Osteoblast (primary cell): ENCODE measurements around the gene MFSD6. TPM values are rescaled to one million over a fixed set of nuclear protein-coding genes. Genes with fewer than 3 reads are reported as not detected.

Experiments
- DNase-seq: peaks from one replicate; pipeline ENCODE4 v3.0.0; 2011; ENCODE audit warnings: low spot score, mixed read lengths; ENCODE audit not compliant: insufficient read length; ENCODE audit errors: missing footprints
- H2AFZ ChIP-seq: 2 replicates; pipeline ENCODE4 v1.6.0; 2011; ENCODE audit warnings: mild to moderate bottlenecking, low read length
- H3K27ac ChIP-seq: 2 replicates; pipeline ENCODE4 v1.5.1; 2011; ENCODE audit warnings: mild to moderate bottlenecking, low read depth, low read length, moderate library complexity
- H3K27me3 ChIP-seq: 2 replicates; pipeline ENCODE4 v1.6.0; 2012; ENCODE audit warnings: mild to moderate bottlenecking, control low read depth, inconsistent platforms, low read length, moderate library complexity; ENCODE audit not compliant: insufficient read depth
- H3K36me3 ChIP-seq: 2 replicates; pipeline ENCODE4 v1.5.1; 2011; ENCODE audit warnings: mild to moderate bottlenecking, low read length, control low read depth, moderate library complexity; ENCODE audit not compliant: insufficient read depth
- H3K4me1 ChIP-seq: 2 replicates; pipeline ENCODE4 v1.5.1; 2011; ENCODE audit warnings: mild to moderate bottlenecking, low read length, control low read depth, moderate library complexity; ENCODE audit not compliant: insufficient read depth
- H3K4me2 ChIP-seq: 2 replicates; pipeline ENCODE4 v1.6.0; 2011; ENCODE audit warnings: mild to moderate bottlenecking, low read length; ENCODE audit not compliant: insufficient read depth
- H3K4me3 ChIP-seq: fragments of 200-600 bp; sonication (generic); 3 replicates; pipeline ENCODE4 v1.5.1; 2012; ENCODE audit warnings: mild to moderate bottlenecking, low read length, inconsistent platforms; ENCODE audit not compliant: insufficient read depth
- H3K79me2 ChIP-seq: 2 replicates; pipeline ENCODE4 v1.6.0; 2012; ENCODE audit warnings: mild to moderate bottlenecking, low read length, control low read depth, inconsistent platforms; ENCODE audit not compliant: insufficient read depth
- H3K9me3 ChIP-seq: 2 replicates; pipeline ENCODE4 v1.5.1; 2011; ENCODE audit warnings: low read depth, low read length, control low read depth
- H4K20me1 ChIP-seq: 2 replicates; pipeline ENCODE4 v1.6.0; 2012; ENCODE audit warnings: mild to moderate bottlenecking, low read length, control low read depth; ENCODE audit not compliant: insufficient read depth
- total RNA-seq: library from RNA; depleted of rRNA; stranded (reverse); fragments of >200 nt; gene quantifications from 2 replicates; pipeline ENCODE4 v1.2.3, GENCODE V29; 2012
- TF ChIP-seq, protein P1 (sequence below): IDR thresholded peaks from 2 replicates; pipeline ENCODE4 v1.5.1; 2011; ENCODE audit warnings: mild to moderate bottlenecking, low read depth, low read length, moderate library complexity; ENCODE audit errors: extremely low read depth

MFSD6 gene
- total RNA-seq, 1 donor: 11.2 TPM

DNA sequence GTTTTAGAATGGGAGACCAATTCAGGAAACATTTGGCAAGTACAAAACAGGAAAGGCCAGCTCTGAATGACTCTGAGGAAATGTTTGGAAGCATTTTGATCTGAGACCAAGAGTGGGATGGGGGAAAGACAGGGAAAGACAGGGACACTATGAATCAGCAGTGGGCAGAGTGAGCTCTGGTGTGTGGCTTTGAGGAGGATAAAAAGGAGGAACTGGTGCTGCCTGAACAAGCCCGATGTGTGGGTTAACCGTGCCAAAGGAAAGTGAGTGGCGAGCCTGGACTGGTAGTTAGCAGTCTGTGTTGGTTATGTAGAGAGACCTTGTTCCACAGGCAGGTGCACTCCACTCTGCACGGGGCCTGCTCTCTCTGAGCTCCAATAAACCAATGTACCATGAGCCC, 5.3 kb downstream of the MFSD6 start:
- peaks cover 3% of the 10 kb centered on the region for H3K4me1 ChIP-seq
- peaks cover 7% of the 10 kb centered on the region for H3K27me3 ChIP-seq
- H2AFZ ChIP-seq: peak overlapping the region; percentile 53
- peak; percentile 76 for DNase-seq
- no peak overlapping the region for H3K4me2 ChIP-seq
- no peak overlapping the region for H3K4me3 ChIP-seq
- H4K20me1 ChIP-seq: no peaks in the 10 kb centered on the region
- H3K36me3 ChIP-seq: no peaks in the 10 kb centered on the region
- TF ChIP-seq, protein P1, sequence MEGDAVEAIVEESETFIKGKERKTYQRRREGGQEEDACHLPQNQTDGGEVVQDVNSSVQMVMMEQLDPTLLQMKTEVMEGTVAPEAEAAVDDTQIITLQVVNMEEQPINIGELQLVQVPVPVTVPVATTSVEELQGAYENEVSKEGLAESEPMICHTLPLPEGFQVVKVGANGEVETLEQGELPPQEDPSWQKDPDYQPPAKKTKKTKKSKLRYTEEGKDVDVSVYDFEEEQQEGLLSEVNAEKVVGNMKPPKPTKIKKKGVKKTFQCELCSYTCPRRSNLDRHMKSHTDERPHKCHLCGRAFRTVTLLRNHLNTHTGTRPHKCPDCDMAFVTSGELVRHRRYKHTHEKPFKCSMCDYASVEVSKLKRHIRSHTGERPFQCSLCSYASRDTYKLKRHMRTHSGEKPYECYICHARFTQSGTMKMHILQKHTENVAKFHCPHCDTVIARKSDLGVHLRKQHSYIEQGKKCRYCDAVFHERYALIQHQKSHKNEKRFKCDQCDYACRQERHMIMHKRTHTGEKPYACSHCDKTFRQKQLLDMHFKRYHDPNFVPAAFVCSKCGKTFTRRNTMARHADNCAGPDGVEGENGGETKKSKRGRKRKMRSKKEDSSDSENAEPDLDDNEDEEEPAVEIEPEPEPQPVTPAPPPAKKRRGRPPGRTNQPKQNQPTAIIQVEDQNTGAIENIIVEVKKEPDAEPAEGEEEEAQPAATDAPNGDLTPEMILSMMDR: no peak
- no peaks in the 10 kb centered on the region for H3K9me3 ChIP-seq
- no peaks in the 10 kb centered on the region for H3K79me2 ChIP-seq
- H3K27ac ChIP-seq: no peak overlapping the region

DNA sequence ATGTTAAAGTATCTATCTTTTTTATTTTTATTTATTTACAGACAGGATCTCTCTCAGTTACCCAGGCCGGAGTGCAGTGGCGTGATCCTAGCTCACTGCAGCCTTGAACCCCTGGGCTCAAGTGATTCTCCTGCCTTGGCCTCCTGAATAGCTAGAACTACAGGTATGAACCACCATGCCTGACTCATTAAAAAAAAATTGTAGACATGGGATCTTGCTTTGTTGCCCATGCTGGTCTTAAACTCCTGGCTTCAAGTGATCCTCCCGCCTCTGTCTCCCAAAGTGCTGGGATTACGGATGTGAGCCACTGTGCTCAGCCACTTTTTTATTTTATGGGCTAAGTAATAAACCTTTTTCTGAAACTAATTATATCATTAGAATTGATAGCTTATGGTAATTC, 7.1 kb downstream of the MFSD6 start:
- Histone ChIP-seq H3K9me3 (no peaks in the 10 kb centered on the region), H3K4me3 (no peak overlapping the region), H3K4me2 (no peak overlapping the region), H3K27ac (no peak overlapping the region), H3K36me3 (no peaks in the 10 kb centered on the region), H2AFZ (no peak overlapping the region), H3K27me3 (no peaks in the 10 kb centered on the region), H3K79me2 (no peaks in the 10 kb centered on the region), H4K20me1 (no peaks in the 10 kb centered on the region), H3K4me1 (no peaks in the 10 kb centered on the region)
- no peak for DNase-seq
- TF ChIP-seq, protein P1: no peak

DNA sequence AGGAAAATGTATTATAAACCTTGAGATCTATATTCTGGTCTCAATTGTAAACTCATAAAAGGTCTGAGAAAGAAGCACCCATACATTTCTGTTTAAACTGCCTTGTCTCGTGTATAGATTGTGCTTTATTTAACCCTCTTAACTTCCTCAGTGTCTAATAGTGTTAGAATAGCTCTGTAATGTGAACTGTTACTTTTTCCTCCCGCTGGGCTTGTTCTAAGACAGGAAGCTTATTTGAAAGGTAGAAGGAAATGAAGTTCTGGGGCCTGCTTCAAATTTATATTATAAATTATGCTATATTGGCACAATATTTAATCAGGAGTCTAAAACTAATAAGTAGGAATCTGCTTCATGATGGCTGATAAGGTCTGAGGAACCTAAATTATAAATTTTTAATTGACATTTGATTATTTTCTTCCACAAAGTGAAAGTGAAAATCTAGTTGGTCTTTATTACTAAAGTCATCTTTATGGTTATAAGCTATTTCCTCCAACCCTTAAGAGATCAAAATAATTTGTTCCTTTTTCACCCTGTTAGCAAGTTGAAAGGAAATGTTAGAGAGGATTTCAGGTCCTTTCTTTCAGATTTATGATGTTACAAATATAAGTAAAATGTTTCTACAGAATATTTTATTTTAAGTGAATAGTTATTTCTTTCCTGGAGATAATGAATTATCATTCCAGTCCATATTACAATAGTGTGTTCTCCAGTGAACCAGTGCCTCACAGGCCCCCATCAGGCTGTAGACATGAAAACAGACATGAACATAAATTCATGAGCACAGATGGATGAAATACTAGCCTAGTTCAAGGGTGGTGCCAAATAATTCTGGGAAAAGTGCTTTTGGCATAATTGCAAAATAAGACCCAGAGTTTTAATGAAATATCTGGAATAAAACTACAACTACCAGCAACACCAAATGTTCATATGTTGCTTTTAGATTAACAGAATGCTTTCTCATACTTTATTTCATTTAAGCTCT, 7.9 kb downstream of the MFSD6 start:
- Histone ChIP-seq H3K27ac (no peak overlapping the region), H3K4me3 (no peak overlapping the region), H3K36me3 (no peaks in the 10 kb centered on the region), H4K20me1 (no peaks in the 10 kb centered on the region), H2AFZ (peak overlapping the region; percentile 43), H3K4me2 (peak overlapping the region; percentile 29), H3K4me1 (no peaks in the 10 kb centered on the region), H3K27me3 (no peaks in the 10 kb centered on the region), H3K79me2 (no peaks in the 10 kb centered on the region), H3K9me3 (no peaks in the 10 kb centered on the region)
- DNase-seq: no peak
- TF ChIP-seq, protein P1: no peak

DNA sequence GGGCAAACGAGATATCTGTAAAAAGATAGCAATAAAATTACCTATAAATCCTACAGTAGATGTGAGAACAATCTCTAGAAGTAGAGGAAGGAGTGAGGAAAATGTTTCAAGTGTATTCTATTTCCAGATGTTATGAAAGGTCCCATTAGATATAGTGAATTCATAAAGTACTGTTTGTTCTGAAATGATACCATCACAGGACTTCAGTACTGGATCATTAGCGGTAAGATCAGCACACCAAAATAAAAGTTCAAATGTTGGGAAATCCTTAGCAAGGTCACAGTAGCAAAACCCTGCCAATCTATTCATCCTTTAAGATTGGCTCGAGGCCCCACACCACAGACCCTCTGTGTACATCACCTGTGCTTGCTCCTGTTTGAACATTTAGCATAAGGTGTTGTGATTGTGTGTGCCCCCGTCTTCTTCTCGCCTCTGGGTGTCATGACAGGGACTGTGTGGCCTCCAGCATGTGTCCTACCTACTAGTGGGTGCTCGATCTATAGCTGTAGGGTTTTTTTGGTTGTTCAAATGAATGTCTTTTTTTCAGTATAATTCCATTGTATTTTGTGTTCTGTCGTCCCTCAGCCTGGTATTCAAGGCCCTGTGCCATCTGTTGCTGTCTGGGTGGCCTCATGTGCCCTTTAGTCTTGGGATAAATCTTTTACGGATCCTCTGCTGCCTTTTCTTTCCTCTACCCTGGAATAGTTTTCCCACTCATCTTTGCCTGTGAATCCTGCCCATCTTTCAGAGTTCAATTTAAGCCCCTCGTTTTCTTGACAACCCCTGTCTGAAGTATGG, 9.1 kb downstream of the MFSD6 start:
- H3K36me3 ChIP-seq: no peaks in the 10 kb centered on the region
- TF ChIP-seq, protein P1: no peak
- H3K9me3 ChIP-seq: no peaks in the 10 kb centered on the region
- no peaks in the 10 kb centered on the region for H3K27me3 ChIP-seq
- no peaks in the 10 kb centered on the region for H3K4me1 ChIP-seq
- no peak overlapping the region for H2AFZ ChIP-seq
- H3K4me2 ChIP-seq: no peak overlapping the region
- DNase-seq: no peak
- no peaks in the 10 kb centered on the region for H4K20me1 ChIP-seq
- H3K4me3 ChIP-seq: no peak overlapping the region
- H3K27ac ChIP-seq: no peak overlapping the region
- H3K79me2 ChIP-seq: no peaks in the 10 kb centered on the region
